ENCODE results near the gene RPS6KA3. TPM values are rescaled to one million over a fixed set of nuclear protein-coding genes. Genes with fewer than 3 reads are reported as not detected.

RPS6KA3 gene
- total and polyA plus RNA-seq, 9 of the 15 experiments (the other 6 are each of a cell fraction or from before 2014, with no cell fraction given), result 10.9 to 61.9 (median 37.4) TPM

DNA sequence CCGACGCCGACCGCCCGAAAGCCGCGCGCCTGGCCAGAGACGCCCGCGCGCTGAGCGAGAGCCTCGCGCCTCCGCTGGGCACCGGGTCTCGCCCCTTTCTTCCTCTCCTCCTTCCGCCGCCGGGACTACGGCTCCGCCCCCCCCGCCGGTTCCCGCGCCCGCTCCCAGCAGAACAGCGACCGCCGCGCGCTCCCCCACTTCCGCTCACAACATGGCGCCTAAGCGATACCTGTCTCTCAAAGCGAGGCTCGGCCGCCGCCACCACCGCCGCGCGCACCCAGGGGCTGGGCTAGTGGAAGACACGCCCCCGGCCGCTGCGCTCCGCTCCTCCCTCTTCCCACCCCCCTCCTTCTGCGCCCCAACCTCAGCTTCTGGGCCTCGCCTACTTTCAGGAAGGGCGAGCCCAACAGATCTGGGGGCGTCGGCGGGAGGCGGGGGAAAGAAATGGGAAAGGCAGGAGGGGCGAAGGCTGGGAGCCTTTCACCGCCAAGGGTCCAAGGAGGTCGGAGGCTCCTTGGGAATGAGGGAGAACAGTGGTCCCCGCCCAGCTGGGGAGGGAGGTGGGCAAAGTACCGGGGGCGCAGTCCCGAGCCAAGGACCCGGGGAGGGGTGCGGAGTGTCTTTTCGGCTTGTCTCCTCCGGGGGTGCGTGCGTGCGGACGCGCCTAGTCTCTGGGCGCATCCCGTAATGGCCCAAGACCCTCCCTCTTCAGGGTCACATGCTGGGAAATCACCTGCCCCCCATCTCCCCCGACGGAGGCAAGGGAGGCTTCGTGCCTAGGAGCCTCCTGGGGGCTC lies at the start of gene RPS6KA3 (continued):
- TF ChIP-seq, protein P1, sequence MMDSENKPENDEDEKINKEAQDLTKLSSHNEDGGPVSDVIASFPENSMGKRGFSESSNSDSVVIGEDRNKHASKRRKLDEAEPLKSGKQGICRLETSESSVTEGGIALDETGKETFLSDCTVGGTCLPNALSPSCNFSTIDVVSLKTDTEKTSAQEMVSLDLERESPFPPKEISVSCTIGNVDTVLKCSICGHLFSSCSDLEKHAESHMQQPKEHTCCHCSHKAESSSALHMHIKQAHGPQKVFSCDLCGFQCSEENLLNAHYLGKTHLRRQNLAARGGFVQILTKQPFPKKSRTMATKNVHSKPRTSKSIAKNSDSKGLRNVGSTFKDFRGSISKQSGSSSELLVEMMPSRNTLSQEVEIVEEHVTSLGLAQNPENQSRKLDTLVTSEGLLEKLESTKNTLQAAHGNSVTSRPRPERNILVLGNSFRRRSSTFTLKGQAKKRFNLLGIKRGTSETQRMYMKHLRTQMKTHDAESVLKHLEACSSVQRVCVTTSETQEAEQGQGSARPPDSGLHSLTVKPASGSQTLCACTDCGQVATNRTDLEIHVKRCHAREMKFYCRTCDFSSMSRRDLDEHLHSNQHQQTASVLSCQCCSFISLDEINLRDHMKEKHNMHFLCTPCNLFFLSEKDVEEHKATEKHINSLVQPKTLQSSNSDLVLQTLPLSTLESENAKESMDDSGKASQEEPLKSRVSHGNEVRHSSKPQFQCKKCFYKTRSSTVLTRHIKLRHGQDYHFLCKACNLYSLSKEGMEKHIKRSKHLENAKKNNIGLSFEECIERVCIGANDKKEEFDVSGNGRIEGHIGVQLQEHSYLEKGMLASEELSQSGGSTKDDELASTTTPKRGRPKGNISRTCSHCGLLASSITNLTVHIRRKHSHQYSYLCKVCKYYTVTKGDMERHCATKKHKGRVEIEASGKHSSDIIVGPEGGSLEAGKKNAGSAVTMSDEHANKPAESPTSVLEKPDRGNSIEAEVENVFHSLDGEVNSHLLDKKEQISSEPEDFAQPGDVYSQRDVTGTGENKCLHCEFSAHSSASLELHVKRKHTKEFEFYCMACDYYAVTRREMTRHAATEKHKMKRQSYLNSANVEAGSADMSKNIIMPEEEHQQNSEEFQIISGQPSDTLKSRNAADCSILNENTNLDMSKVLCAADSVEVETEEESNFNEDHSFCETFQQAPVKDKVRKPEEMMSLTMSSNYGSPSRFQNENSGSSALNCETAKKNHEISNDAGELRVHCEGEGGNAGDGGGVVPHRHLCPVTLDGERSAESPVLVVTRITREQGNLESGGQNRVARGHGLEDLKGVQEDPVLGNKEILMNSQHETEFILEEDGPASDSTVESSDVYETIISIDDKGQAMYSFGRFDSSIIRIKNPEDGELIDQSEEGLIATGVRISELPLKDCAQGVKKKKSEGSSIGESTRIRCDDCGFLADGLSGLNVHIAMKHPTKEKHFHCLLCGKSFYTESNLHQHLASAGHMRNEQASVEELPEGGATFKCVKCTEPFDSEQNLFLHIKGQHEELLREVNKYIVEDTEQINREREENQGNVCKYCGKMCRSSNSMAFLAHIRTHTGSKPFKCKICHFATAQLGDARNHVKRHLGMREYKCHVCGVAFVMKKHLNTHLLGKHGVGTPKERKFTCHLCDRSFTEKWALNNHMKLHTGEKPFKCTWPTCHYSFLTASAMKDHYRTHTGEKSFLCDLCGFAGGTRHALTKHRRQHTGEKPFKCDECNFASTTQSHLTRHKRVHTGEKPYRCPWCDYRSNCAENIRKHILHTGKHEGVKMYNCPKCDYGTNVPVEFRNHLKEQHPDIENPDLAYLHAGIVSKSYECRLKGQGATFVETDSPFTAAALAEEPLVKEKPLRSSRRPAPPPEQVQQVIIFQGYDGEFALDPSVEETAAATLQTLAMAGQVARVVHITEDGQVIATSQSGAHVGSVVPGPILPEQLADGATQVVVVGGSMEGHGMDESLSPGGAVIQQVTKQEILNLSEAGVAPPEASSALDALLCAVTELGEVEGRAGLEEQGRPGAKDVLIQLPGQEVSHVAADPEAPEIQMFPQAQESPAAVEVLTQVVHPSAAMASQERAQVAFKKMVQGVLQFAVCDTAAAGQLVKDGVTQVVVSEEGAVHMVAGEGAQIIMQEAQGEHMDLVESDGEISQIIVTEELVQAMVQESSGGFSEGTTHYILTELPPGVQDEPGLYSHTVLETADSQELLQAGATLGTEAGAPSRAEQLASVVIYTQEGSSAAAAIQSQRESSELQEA (IDR thresholded peaks at IDR 0.05; ENCODE audit: low read depth), result no peak
- TF ChIP-seq RBM25 (IDR thresholded peaks at IDR 0.05; ENCODE audit: low read depth, low read length, severe bottlenecking), result no peak
- TF ChIP-seq ZNF263 (CRISPR knock-in tag; IDR thresholded peaks at IDR 0.05; ENCODE audit: borderline replicate concordance), result peak; percentile 39; the same call in 1 of the 2 replicates
- TF ChIP-seq MYBL2 (IDR thresholded peaks at IDR 0.05; ENCODE audit: low read depth), result no peak
- no peak for TF ChIP-seq MYBL2 (CRISPR knock-in tag; IDR thresholded peaks at IDR 0.05; ENCODE audit: borderline replicate concordance)
- TF ChIP-seq CHD1 (IDR thresholded peaks at IDR 0.05; ENCODE audit: low read length), result no peak
- no peak for TF ChIP-seq NFIX (CRISPR knock-in tag; IDR thresholded peaks at IDR 0.05; ENCODE audit: low read depth)
- TF ChIP-seq, protein P2, sequence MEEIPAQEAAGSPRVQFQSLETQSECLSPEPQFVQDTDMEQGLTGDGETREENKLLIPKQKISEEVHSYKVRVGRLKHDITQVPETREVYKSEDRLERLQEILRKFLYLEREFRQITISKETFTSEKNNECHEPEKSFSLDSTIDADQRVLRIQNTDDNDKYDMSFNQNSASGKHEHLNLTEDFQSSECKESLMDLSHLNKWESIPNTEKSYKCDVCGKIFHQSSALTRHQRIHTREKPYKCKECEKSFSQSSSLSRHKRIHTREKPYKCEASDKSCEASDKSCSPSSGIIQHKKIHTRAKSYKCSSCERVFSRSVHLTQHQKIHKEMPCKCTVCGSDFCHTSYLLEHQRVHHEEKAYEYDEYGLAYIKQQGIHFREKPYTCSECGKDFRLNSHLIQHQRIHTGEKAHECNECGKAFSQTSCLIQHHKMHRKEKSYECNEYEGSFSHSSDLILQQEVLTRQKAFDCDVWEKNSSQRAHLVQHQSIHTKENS (CRISPR knock-in tag; IDR thresholded peaks at IDR 0.05), result no peak
- no peak for TF ChIP-seq FOXA3 (CRISPR knock-in tag; conservative IDR thresholded peaks at IDR 0.05 in 1 of 2, IDR thresholded peaks at IDR 0.05 in 1 of 2)
- no peak for TF ChIP-seq GTF2F1 (IDR thresholded peaks at IDR 0.05; ENCODE audit: low read depth, low read length)
- TF ChIP-seq FOXJ3 (CRISPR knock-in tag; IDR thresholded peaks at IDR 0.05), result no peak
- TF ChIP-seq EP300 (IDR thresholded peaks at IDR 0.05; ENCODE audit: low read length), result no peak
- no peak for TF ChIP-seq SIN3A (IDR thresholded peaks at IDR 0.05; ENCODE audit: borderline replicate concordance in 2 of 2, control insufficient read depth in 1 of 2, low read depth in 2 of 2, low read length in 2 of 2)
- TF ChIP-seq PCBP2 (IDR thresholded peaks at IDR 0.05; ENCODE audit: low read depth, low read length, poor library complexity, severe bottlenecking), result no peak
- no peak for TF ChIP-seq CHD2 (IDR thresholded peaks at IDR 0.05; ENCODE audit: low read depth, low read length)
- TF ChIP-seq DMBX1 (CRISPR knock-in tag; IDR thresholded peaks at IDR 0.05; ENCODE audit: borderline replicate concordance), result no peak
- no peak for TF ChIP-seq MYNN (IDR thresholded peaks at IDR 0.05)
- no peak for TF ChIP-seq MYNN (CRISPR knock-in tag; IDR thresholded peaks at IDR 0.05)
- no peak for TF ChIP-seq PPARD (CRISPR knock-in tag; IDR thresholded peaks at IDR 0.05)
